OCI-M2 (cell line): ENCODE measurements around the gene NEK6.

ENCODE experiments used
- DNase-seq: peaks from one replicate; lab custom pipeline; 2025; ENCODE audit not compliant: unreplicated experiment; lab: John Stamatoyannopoulos, UW

NEK6 gene

GRCh38 chr9:124339603-124340146, 81.9 kb downstream of the NEK6 start:
- DNase-seq, result no peak

- DNase-seq, result no peak
Observed at GRCh38 chr9:124340219-124341069, 82.7 kb downstream of the NEK6 start.

GRCh38 chr9:124341455-124342170, 83.9 kb downstream of the NEK6 start:
- DNase-seq, result no peak

GRCh38 chr9:124342402-124342775, 84.6 kb downstream of the NEK6 start:
- DNase-seq, result no peak

- DNase-seq, result no peak
Observed at GRCh38 chr9:124342776-124343485, 85.2 kb downstream of the NEK6 start.

GRCh38 chr9:124343533-124344290, 86.0 kb downstream of the NEK6 start:
- no peak for DNase-seq

GRCh38 chr9:124344291-124345050, 86.7 kb downstream of the NEK6 start:
- no peak for DNase-seq

- DNase-seq, result no peak
Observed at GRCh38 chr9:124345063-124345462, 87.3 kb downstream of the NEK6 start.

- DNase-seq, result no peak
Observed at GRCh38 chr9:124345751-124346281, 88.1 kb downstream of the NEK6 start.

GRCh38 chr9:124346347-124347163, 88.8 kb downstream of the NEK6 start:
- DNase-seq, result no peak

GRCh38 chr9:124347206-124347967, 89.6 kb downstream of the NEK6 start:
- DNase-seq, result no peak

GRCh38 chr9:124347968-124348358, 90.2 kb downstream of the NEK6 start:
- DNase-seq, result no peak

- no peak for DNase-seq
Observed at GRCh38 chr9:124348363-124348762, 90.6 kb downstream of the NEK6 start.

- DNase-seq, result no peak
Observed at GRCh38 chr9:124348831-124349230, 91.1 kb downstream of the NEK6 start.

GRCh38 chr9:124349267-124349666, 91.5 kb downstream of the NEK6 start:
- DNase-seq, result no peak

GRCh38 chr9:124349675-124350493, 92.1 kb downstream of the NEK6 start:
- DNase-seq, result no peak

GRCh38 chr9:124350494-124351263, 92.9 kb downstream of the NEK6 start:
- no peak for DNase-seq
